ENCODE data around the gene TBX15.

The TBX15 gene

DNA sequence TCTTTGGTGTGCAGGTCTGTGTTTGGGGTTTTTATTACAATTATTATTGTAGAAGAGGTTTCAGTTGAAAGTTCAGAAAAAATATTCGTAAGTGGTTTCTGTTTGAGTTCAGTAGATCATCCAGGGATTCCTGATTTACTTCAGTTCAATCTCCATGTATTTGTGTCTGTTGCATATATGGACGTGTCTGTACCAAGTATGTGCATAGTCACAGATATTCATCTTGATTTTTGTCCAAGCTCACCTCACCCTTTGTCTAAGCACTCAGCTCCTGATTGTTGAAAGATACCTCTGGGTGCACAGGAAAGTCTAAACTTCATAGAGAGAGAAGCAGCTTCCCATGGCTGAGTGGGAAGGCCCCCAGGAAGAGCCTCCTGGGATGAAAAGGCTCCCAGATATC, 141.7 kb downstream of the TBX15 start:
- no peak overlapping the region for H3K4me3 ChIP-seq (ENCODE audit: low read depth, low read length)
- TF ChIP-seq, protein P1, sequence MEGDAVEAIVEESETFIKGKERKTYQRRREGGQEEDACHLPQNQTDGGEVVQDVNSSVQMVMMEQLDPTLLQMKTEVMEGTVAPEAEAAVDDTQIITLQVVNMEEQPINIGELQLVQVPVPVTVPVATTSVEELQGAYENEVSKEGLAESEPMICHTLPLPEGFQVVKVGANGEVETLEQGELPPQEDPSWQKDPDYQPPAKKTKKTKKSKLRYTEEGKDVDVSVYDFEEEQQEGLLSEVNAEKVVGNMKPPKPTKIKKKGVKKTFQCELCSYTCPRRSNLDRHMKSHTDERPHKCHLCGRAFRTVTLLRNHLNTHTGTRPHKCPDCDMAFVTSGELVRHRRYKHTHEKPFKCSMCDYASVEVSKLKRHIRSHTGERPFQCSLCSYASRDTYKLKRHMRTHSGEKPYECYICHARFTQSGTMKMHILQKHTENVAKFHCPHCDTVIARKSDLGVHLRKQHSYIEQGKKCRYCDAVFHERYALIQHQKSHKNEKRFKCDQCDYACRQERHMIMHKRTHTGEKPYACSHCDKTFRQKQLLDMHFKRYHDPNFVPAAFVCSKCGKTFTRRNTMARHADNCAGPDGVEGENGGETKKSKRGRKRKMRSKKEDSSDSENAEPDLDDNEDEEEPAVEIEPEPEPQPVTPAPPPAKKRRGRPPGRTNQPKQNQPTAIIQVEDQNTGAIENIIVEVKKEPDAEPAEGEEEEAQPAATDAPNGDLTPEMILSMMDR (IDR thresholded peaks at IDR 0.05; ENCODE audit: low read depth, low read length, missing control alignments) = no peak
- DNase-seq (ENCODE audit: low read depth) = no peak

DNA sequence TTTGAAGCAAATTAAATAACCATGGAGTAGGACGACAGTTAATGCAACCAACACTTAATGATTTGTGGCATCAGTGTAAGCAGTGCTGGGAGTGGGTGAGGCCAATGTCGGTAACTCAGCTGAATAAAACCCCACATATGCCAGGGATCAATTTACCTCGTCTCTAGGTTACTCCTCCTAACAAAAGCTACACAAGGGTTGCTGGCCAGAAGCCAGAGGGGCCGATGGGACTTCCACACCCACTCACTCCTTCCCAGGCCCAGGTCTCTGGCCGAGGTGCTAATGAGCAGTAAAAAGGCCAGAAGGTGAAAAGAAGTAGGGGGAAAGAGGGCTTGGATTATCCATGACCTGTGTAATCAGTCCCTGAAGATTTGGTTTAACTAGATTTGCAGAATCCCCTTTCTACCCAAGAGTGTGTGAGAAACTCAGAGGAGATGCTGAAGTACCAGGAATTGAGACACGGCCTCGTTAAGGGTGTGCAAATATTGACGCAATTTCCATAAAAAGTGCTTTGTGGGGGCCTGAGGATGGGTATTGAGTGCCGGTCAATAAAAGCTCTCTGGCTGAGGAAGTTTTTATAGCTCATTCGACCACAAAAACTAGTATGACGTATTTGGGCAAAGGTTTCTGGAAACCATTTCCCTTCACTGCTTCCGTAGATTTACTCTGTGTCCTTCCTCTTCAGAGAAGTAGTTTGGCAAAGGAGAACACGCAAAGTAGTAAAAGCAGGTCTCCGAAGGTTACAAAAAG, 145.5 kb downstream of the TBX15 start:
- DNase-seq (ENCODE audit: low read depth) = no peak
- TF ChIP-seq, protein P1 (IDR thresholded peaks at IDR 0.05; ENCODE audit: low read depth, low read length, missing control alignments) = no peak
- H3K4me3 ChIP-seq (ENCODE audit: low read depth, low read length) = no peak overlapping the region

- H3K4me3 ChIP-seq (ENCODE audit: low read depth, low read length) = no peak overlapping the region
- no peak for DNase-seq (ENCODE audit: low read depth)
- TF ChIP-seq, protein P1 (IDR thresholded peaks at IDR 0.05; ENCODE audit: low read depth, low read length, missing control alignments) = no peak
Observed at GRCh38 chr1:118841521-118841920, 146.6 kb downstream of the TBX15 start.
